NCI-H2107 (cell line): Measurements from ENCODE around the gene CFAP99.
A peak's percentile ranks its signal among the peaks of the same experiment; 100 is the strongest.
"Not testable (repeated sequence)": the region's sequence is repeated elsewhere in the genome, so short reads cannot be mapped to it uniquely, and the experiment has no call there.

ENCODE experiments used
- DNase-seq: peaks from one replicate; lab custom pipeline; 2025; lab: John Stamatoyannopoulos, UW

The CFAP99 gene

GRCh38 chr4:2418650-2419571 is at the start of gene CFAP99:
TSS of gene CFAP99 (plus strand) at chr4:2418955.
- peak; percentile 78 for DNase-seq

- no peak for DNase-seq
Observed at GRCh38 chr4:2370597-2371320, 48.0 kb upstream of the CFAP99 start.

GRCh38 chr4:2371765-2372487 is 46.8 kb upstream of the CFAP99 start:
- DNase-seq, result no peak

- DNase-seq, result no peak
Observed at GRCh38 chr4:2372488-2373030, 46.2 kb upstream of the CFAP99 start.

- DNase-seq, result no peak
Observed at GRCh38 chr4:2373532-2373931, 45.2 kb upstream of the CFAP99 start.

GRCh38 chr4:2375427-2375826 is 43.3 kb upstream of the CFAP99 start:
- no peak for DNase-seq

- DNase-seq, result no peak
Observed at GRCh38 chr4:2377241-2377640, 41.5 kb upstream of the CFAP99 start.

GRCh38 chr4:2378401-2378800 is 40.4 kb upstream of the CFAP99 start:
- DNase-seq, result no peak

- DNase-seq, result no peak
Observed at GRCh38 chr4:2378898-2379297, 39.9 kb upstream of the CFAP99 start.

GRCh38 chr4:2380589-2380988 is 38.2 kb upstream of the CFAP99 start:
- DNase-seq, result not testable (repeated sequence)

- DNase-seq, result not testable (repeated sequence)
Observed at GRCh38 chr4:2382769-2383202, 36.0 kb upstream of the CFAP99 start.

- not testable (repeated sequence) for DNase-seq
Observed at GRCh38 chr4:2383220-2383631, 35.5 kb upstream of the CFAP99 start.

- no peak for DNase-seq
Observed at GRCh38 chr4:2383760-2384159, 35.0 kb upstream of the CFAP99 start.

GRCh38 chr4:2384245-2384644 is 34.5 kb upstream of the CFAP99 start:
- DNase-seq, result no peak

GRCh38 chr4:2385516-2385915 is 33.2 kb upstream of the CFAP99 start:
- DNase-seq, result no peak

GRCh38 chr4:2386717-2387116 is 32.0 kb upstream of the CFAP99 start:
- no peak for DNase-seq

- DNase-seq, result no peak
Observed at GRCh38 chr4:2387218-2387617, 31.5 kb upstream of the CFAP99 start.

- DNase-seq, result no peak
Observed at GRCh38 chr4:2387829-2388228, 30.9 kb upstream of the CFAP99 start.

GRCh38 chr4:2388429-2389182 is 30.1 kb upstream of the CFAP99 start:
- no peak for DNase-seq

GRCh38 chr4:2389691-2390090 is 29.1 kb upstream of the CFAP99 start:
- DNase-seq, result no peak

- DNase-seq, result no peak
Observed at GRCh38 chr4:2390146-2390545, 28.6 kb upstream of the CFAP99 start.
